ENCODE data around the gene SMG5.

SMG5 gene

GRCh38 chr1:156279837-156280236, 2.8 kb downstream of the SMG5 start:
- Histone ChIP-seq H3K4me3 (ENCODE audit: low read length, poor library complexity, severe bottlenecking) (peak overlapping the region; percentile 79), H3K4me2 (ENCODE audit: low read depth, low read length, poor library complexity, severe bottlenecking) (peak overlapping the region; percentile 97), H3K27me3 (ENCODE audit: insufficient read depth, low read length, poor library complexity, severe bottlenecking) (no peaks in the 10 kb centered on the region), H2AFZ (ENCODE audit: low read length) (no peak overlapping the region), H3K9me2 (replicated peaks; ENCODE audit: low read depth, low read length) (no peaks in the 10 kb centered on the region), H4K20me1 (ENCODE audit: insufficient read depth, low read length, poor library complexity, severe bottlenecking) (peaks cover 36% of the 10 kb centered on the region), H3K4me1 (ENCODE audit: insufficient read depth, low read length, poor library complexity, severe bottlenecking) (peaks cover 31% of the 10 kb centered on the region), H3K9ac (ENCODE audit: low read depth, low read length, poor library complexity, severe bottlenecking) (peak overlapping the region; percentile 82), H3K36me3 (ENCODE audit: insufficient read depth, low read length) (peaks cover 41% of the 10 kb centered on the region), H3F3A (ENCODE audit: low read depth) (no peaks in the 10 kb centered on the region), H3K79me2 (ENCODE audit: insufficient read depth, low read length) (peaks cover 57% of the 10 kb centered on the region), H3K9me3 (ENCODE audit: insufficient read depth, low read depth, low read length) (no peaks in the 10 kb centered on the region)
- TF ChIP-seq EZH2phosphoT487 (IDR thresholded peaks at IDR 0.05; ENCODE audit: borderline replicate concordance), result no peak
- TF ChIP-seq CTCF (conservative IDR thresholded peaks at IDR 0.05; ENCODE audit: low read length), result no peak

GRCh38 chr1:156276966-156277381, 5.7 kb downstream of the SMG5 start:
- Histone ChIP-seq H3K4me2 (ENCODE audit: low read depth, low read length, poor library complexity, severe bottlenecking) (no peak overlapping the region), H2AFZ (ENCODE audit: low read length) (no peak overlapping the region), H3K9ac (ENCODE audit: low read depth, low read length, poor library complexity, severe bottlenecking) (no peak overlapping the region), H3K4me3 (ENCODE audit: low read length, poor library complexity, severe bottlenecking) (no peak overlapping the region), H3F3A (ENCODE audit: low read depth) (no peaks in the 10 kb centered on the region), H3K9me3 (ENCODE audit: insufficient read depth, low read depth, low read length) (no peaks in the 10 kb centered on the region), H4K20me1 (ENCODE audit: insufficient read depth, low read length, poor library complexity, severe bottlenecking) (peaks cover 34% of the 10 kb centered on the region), H3K27me3 (ENCODE audit: insufficient read depth, low read length, poor library complexity, severe bottlenecking) (no peaks in the 10 kb centered on the region), H3K4me1 (ENCODE audit: insufficient read depth, low read length, poor library complexity, severe bottlenecking) (peaks cover 23% of the 10 kb centered on the region), H3K9me2 (replicated peaks; ENCODE audit: low read depth, low read length) (no peaks in the 10 kb centered on the region), H3K36me3 (ENCODE audit: insufficient read depth, low read length) (peaks cover 67% of the 10 kb centered on the region), H3K79me2 (ENCODE audit: insufficient read depth, low read length) (peaks cover 43% of the 10 kb centered on the region)
- TF ChIP-seq EZH2phosphoT487 (IDR thresholded peaks at IDR 0.05; ENCODE audit: borderline replicate concordance) (no peak), CTCF (conservative IDR thresholded peaks at IDR 0.05; ENCODE audit: low read length) (no peak)

- Histone ChIP-seq H3K9ac (ENCODE audit: low read depth, low read length, poor library complexity, severe bottlenecking) (no peak overlapping the region), H2AFZ (ENCODE audit: low read length) (no peak overlapping the region), H3K4me3 (ENCODE audit: low read length, poor library complexity, severe bottlenecking) (no peak overlapping the region), H4K20me1 (ENCODE audit: insufficient read depth, low read length, poor library complexity, severe bottlenecking) (peaks cover 29% of the 10 kb centered on the region), H3K36me3 (ENCODE audit: insufficient read depth, low read length) (peaks cover 71% of the 10 kb centered on the region), H3K9me2 (replicated peaks; ENCODE audit: low read depth, low read length) (no peaks in the 10 kb centered on the region), H3F3A (ENCODE audit: low read depth) (no peaks in the 10 kb centered on the region), H3K4me2 (ENCODE audit: low read depth, low read length, poor library complexity, severe bottlenecking) (no peak overlapping the region), H3K9me3 (ENCODE audit: insufficient read depth, low read depth, low read length) (no peaks in the 10 kb centered on the region), H3K4me1 (ENCODE audit: insufficient read depth, low read length, poor library complexity, severe bottlenecking) (peaks cover 21% of the 10 kb centered on the region), H3K79me2 (ENCODE audit: insufficient read depth, low read length) (peaks cover 38% of the 10 kb centered on the region), H3K27me3 (ENCODE audit: insufficient read depth, low read length, poor library complexity, severe bottlenecking) (no peaks in the 10 kb centered on the region)
- no peak for TF ChIP-seq EZH2phosphoT487 (IDR thresholded peaks at IDR 0.05; ENCODE audit: borderline replicate concordance)
- TF ChIP-seq CTCF (conservative IDR thresholded peaks at IDR 0.05; ENCODE audit: low read length), result no peak
Measured at GRCh38 chr1:156276532-156276931, 6.1 kb downstream of the SMG5 start.

Measured in Loucy (cell line).